Activated CD4-positive, alpha-beta T cell treated with anti-CD3 and anti-CD28 coated beads for 36 hours (primary cell): ENCODE results near the gene STT3B. TPM values are rescaled to one million over a fixed set of nuclear protein-coding genes. Genes with fewer than 3 reads are reported as not detected.

Experiments used
- ATAC-seq: fragments of 200-7000 bp; cut with Tn5 transposase; one replicate; pipeline ENCODE4 v1.10.0; 2021; ENCODE audit warnings: mild to moderate bottlenecking, moderate library complexity
- CTCF ChIA-PET: fragments of 350-600 bp; sonication (Branson Sonifier 250); formaldehyde crosslinking; loops from one replicate; lab custom pipeline; 2021; ENCODE audit warnings: antibody characterized with exemption; lab: Charles Lee
- POLR2A ChIA-PET: fragments of 350-600 bp; sonication (Branson Sonifier 250); formaldehyde crosslinking; loops from one replicate; lab custom pipeline; 2021; ENCODE audit warnings: antibody characterized with exemption, inconsistent platforms; lab: Charles Lee
- DNase-seq: peaks from one replicate; pipeline ENCODE4 v3.0.0-alpha.2; 2020
- H3K27ac Mint-ChIP-seq: one replicate; pipeline ENCODE4 v1.8.0; 2021; ENCODE audit warnings: mixed read lengths
- H3K27me3 Mint-ChIP-seq: one replicate; pipeline ENCODE4 v1.8.0; 2021; ENCODE audit warnings: mixed read lengths
- H3K36me3 Mint-ChIP-seq: one replicate; pipeline ENCODE4 v1.8.0; 2021; ENCODE audit warnings: low read depth, mixed read lengths
- H3K4me1 Mint-ChIP-seq: one replicate; pipeline ENCODE4 v1.8.0; 2021; ENCODE audit warnings: mixed read lengths
- H3K4me3 Mint-ChIP-seq: one replicate; pipeline ENCODE4 v1.8.0; 2021; ENCODE audit warnings: mild to moderate bottlenecking, moderate library complexity, mixed read lengths
- H3K9me3 Mint-ChIP-seq: one replicate; pipeline ENCODE4 v1.8.0; 2021; ENCODE audit warnings: low read depth, mixed read lengths
- intact Hi-C, 2 experiments: fragments of 100-400 bp; cut with DNase I in 1 of 2; cut with micrococcal nuclease in 1 of 2; formaldehyde crosslinking; loops; one replicate each; pipeline versions ENCODE4 v1.14.2 to v1.15.1; 2022 to 2024; cut with DNase I, micrococcal nuclease
- total RNA-seq, 2 experiments: library from RNA; stranded (reverse); gene quantifications; one replicate each; pipeline ENCODE4 v1.2.3, GENCODE V29; 2021

The STT3B gene
- total RNA-seq, 2 experiments from 2014 or later: 104 to 148 TPM

DNA sequence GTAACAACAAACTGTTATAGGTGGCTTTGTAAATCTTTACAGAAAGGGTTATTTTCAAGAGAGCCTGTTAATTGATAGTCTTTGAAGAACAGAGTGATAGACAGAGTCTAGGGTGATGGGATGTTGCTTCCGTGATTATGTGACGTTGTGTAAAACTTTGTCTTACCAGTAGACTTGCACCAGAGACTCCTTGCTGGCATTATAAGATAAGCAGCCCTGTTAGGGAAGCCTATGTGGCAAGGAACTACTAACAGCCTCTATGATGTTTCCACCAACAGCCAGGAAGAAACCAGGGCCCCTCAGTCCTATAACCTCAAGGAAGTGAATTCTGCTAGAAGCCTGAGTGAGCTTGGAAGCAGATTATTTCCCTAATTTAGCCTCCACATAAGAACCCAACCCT lies 18.9 kb downstream of the STT3B start:
- no peak overlapping the region for H3K27ac Mint-ChIP-seq
- ATAC-seq (no peak), DNase-seq (no peak)
- ChIA-PET CTCF (interaction anchor here (0.6 to 2.7 kb wide), 4 partner anchors 18 to 900 kb away, joined by 3 to 11 read pairs (median 5); no protein-coding TSS in a partner anchor), POLR2A (no interaction called here)
- intact Hi-C loops: loop anchor here in 1 of 2 experiments (5.0 kb wide), 1 partner anchor 146 kb away; no protein-coding TSS in a partner anchor
- peaks cover 11% of the 10 kb centered on the region for H3K36me3 Mint-ChIP-seq
- no peaks in the 10 kb centered on the region for H3K27me3 Mint-ChIP-seq
- peaks cover 6% of the 10 kb centered on the region for H3K9me3 Mint-ChIP-seq
- H3K4me3 Mint-ChIP-seq: no peak overlapping the region
- H3K4me1 Mint-ChIP-seq: peaks cover 80% of the 10 kb centered on the region

DNA sequence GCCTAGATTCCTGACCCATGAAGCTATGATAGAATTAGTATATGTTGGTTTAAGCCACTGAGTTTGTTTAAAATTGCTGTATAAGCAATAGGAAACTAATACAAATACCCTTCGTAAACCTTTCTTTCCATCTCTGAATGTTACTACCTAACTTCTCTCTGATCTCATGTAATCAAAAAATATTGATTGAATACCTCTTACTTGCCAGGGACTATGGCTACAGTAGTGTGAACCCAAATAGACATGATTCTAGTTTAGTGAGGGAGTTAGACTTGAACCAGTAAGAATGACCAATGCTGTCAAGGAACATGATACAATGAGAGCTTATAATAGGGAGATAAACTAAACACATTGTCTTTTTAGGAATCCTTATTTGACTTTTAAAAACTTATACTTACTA lies 19.4 kb downstream of the STT3B start:
- CTCF ChIA-PET: interaction anchor here (0.6 to 2.7 kb wide), 3 partner anchors 30 to 900 kb away, joined by 3 to 7 read pairs (median 3); no protein-coding TSS in a partner anchor

DNA sequence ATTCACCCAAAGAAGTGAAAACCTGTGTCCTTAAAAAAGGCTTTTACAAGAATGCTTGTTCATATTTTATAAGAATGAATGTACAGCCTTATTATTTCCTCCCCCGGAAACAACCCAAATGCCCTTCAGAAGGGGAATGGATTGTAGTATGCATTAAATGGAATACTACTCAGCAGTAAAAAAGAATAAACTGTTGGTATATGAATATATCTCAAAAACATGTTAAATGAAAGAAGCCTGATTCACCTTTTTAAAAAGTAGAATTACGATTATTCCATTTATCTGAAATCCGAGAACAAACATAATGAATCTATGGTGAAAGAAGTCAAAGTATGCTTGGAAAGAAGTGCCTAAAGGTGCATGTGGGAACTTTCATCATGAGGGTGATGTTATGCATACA lies 20.5 kb downstream of the STT3B start:
- intact Hi-C loops: loop anchor here in 1 of 2 experiments (5.0 kb wide), 1 partner anchor 144 kb away; no protein-coding TSS in a partner anchor
- no peaks in the 10 kb centered on the region for H3K27me3 Mint-ChIP-seq
- ChIA-PET POLR2A (no interaction called here), CTCF (interaction anchor here (1.2 to 1.3 kb wide), 2 partner anchors 18 to 312 kb away, joined by 3 read pairs; no protein-coding TSS in a partner anchor)
- H3K9me3 Mint-ChIP-seq: peaks cover 8% of the 10 kb centered on the region
- peaks cover 18% of the 10 kb centered on the region for H3K36me3 Mint-ChIP-seq
- DNase-seq: no peak
- no peak for ATAC-seq
- no peak overlapping the region for H3K4me3 Mint-ChIP-seq
- H3K4me1 Mint-ChIP-seq: peaks cover 76% of the 10 kb centered on the region
- no peak overlapping the region for H3K27ac Mint-ChIP-seq

More for the DNA sequence above, 19.4 kb downstream of the STT3B start:
- POLR2A ChIA-PET: no interaction called here
- Mint-ChIP-seq H3K36me3 (peaks cover 14% of the 10 kb centered on the region), H3K4me1 (peaks cover 80% of the 10 kb centered on the region), H3K27ac (no peak overlapping the region), H3K27me3 (no peaks in the 10 kb centered on the region), H3K9me3 (peaks cover 8% of the 10 kb centered on the region), H3K4me3 (no peak overlapping the region)
- DNase-seq: no peak
- intact Hi-C loops: loop anchor here in 1 of 2 experiments (5.0 kb wide), 1 partner anchor 145 kb away; no protein-coding TSS in a partner anchor
- no peak for ATAC-seq

DNA sequence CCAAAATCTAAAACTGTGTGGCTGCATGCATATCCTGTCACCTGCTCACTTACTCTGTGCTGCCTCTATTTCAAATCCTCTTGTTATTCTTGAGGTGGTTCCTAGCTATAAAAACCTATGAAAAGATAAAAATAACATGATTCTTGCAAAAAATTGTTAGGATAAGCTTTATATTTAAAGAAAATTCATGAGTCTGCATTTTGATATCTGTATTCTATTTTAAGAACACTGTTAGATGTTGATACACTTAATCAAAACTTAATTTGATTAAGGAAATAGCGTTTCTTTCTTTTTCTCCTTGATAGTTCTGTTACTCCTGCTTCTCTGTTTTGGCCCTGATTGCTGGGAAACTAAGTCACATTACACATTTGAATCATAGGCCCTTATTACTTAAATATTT lies 22.5 kb downstream of the STT3B start:
- peaks cover 83% of the 10 kb centered on the region for H3K4me1 Mint-ChIP-seq
- DNase-seq (no peak), ATAC-seq (no peak)
- ChIA-PET CTCF (no interaction called here), POLR2A (no interaction called here)
- peak overlapping the region; percentile 7 for H3K27ac Mint-ChIP-seq
- peaks cover 24% of the 10 kb centered on the region for H3K36me3 Mint-ChIP-seq
- intact Hi-C loops: loop anchor here in 1 of 2 experiments (5.0 kb wide), 1 partner anchor 37 kb away; no protein-coding TSS in a partner anchor
- no peaks in the 10 kb centered on the region for H3K27me3 Mint-ChIP-seq
- peaks cover 20% of the 10 kb centered on the region for H3K9me3 Mint-ChIP-seq
- no peak overlapping the region for H3K4me3 Mint-ChIP-seq

DNA sequence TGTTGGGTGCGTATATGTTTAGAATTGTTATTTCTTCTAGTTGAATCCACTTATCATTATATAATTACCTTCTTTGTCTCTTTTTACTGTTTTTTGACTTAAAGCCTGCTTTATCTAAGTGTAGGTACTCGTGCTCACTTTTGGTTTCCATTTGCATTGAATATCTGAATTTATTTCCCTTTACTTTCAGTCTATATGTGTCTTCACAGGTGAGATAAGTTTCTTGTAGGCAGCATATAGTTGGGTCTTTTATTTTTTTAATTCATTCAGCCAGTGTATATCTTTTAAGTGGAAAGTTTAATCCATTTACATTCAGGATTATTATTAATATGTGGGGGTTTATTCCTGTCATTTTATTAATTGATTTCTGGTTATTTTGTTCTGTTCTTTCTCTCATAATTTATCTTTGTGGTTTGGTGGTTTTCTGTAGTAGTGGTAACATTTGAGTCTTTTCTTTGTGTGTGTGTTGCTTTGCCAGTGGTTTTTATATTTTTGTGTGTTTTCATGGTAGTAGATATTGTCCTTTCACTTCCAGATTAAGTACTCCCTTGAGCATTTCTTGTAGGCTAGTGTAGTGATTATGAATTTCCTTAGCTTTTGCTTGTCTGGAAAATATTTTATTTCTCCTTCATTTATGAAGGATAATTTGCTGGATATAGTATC lies 27.3 kb downstream of the STT3B start:
- CTCF ChIA-PET: no interaction called here
- POLR2A ChIA-PET: no interaction called here
- intact Hi-C loops: loop anchor here in 1 of 2 experiments (1.0 to 5.0 kb wide), 2 partner anchors 10 to 32 kb away; no protein-coding TSS in a partner anchor

DNA sequence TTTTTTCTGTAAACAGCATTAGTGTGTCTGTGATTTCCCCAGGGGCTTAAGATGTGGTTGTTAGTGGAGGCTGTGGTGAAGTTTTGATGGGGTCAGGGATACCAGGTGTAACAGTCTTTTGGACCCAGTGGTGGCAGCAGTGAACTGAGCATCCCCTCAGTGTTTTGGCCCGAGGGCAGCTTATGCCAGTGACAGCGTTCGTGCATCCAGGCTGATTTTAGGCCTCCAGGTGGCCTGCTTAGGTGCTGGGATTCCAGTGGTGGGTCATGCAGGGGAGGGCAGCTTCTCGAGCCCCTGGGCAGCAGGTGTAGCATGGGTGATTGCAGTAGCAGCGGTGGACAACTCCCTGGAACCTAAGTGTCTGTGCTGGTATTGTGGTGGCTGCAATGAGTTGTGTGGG lies 29.2 kb downstream of the STT3B start:
- intact Hi-C loops: no loop called here
- POLR2A ChIA-PET: interaction anchor here (0.6 kb wide), 1 partner anchor 290 kb away, joined by 3 read pairs; no protein-coding TSS in a partner anchor
- peak overlapping the region; percentile 61 for H3K27ac Mint-ChIP-seq
- peaks cover 18% of the 10 kb centered on the region for H3K9me3 Mint-ChIP-seq
- H3K36me3 Mint-ChIP-seq: peaks cover 27% of the 10 kb centered on the region
- H3K4me1 Mint-ChIP-seq: peaks cover 86% of the 10 kb centered on the region
- no peak for DNase-seq
- no peak overlapping the region for H3K4me3 Mint-ChIP-seq
- ATAC-seq: no peak
- CTCF ChIA-PET: interaction anchor here (2.4 kb wide), 1 partner anchor 11 kb away, joined by 11 read pairs; no protein-coding TSS in a partner anchor
- H3K27me3 Mint-ChIP-seq: no peaks in the 10 kb centered on the region

More for the DNA sequence above, 27.3 kb downstream of the STT3B start:
- H3K36me3 Mint-ChIP-seq: peaks cover 28% of the 10 kb centered on the region
- H3K9me3 Mint-ChIP-seq: peaks cover 24% of the 10 kb centered on the region
- peaks cover 85% of the 10 kb centered on the region for H3K4me1 Mint-ChIP-seq
- ATAC-seq (peak; percentile 69), DNase-seq (no peak)
- peak overlapping the region; percentile 20 for H3K4me3 Mint-ChIP-seq
- no peaks in the 10 kb centered on the region for H3K27me3 Mint-ChIP-seq
- H3K27ac Mint-ChIP-seq: peak overlapping the region; percentile 66

DNA sequence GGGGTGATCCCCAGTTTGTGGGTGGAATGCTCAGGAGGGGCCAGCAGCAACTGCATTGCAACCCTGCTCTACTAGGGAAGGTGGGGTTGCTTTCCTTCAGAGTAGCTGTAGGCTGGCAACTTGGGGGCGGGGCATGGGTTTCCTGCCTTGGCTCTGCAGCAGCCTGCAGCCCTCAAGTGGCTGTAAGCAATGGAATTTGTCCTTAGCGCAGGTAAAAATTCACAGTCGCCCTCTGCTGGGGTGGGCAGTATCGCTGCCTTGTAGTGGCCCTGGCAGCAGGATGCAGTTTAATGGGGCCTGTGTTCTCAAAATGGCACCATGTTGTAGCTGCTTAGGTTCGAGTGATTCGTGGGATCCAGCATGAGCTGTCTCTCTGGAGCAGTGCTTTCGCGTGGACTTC lies 29.8 kb downstream of the STT3B start:
- intact Hi-C loops: no loop called here
- peak; percentile 8 for ATAC-seq
- H3K4me3 Mint-ChIP-seq: no peak overlapping the region
- H3K4me1 Mint-ChIP-seq: peaks cover 86% of the 10 kb centered on the region
- H3K27ac Mint-ChIP-seq: peak overlapping the region; percentile 61
- H3K27me3 Mint-ChIP-seq: no peaks in the 10 kb centered on the region
- peaks cover 18% of the 10 kb centered on the region for H3K9me3 Mint-ChIP-seq
- ChIA-PET POLR2A (interaction anchor here (0.6 kb wide), 1 partner anchor 291 kb away, joined by 3 read pairs; no protein-coding TSS in a partner anchor), CTCF (interaction anchor here (0.6 to 2.4 kb wide), 4 partner anchors 8 to 23 kb away, joined by 3 to 11 read pairs (median 4); no protein-coding TSS in a partner anchor)
- peak; percentile 59 for DNase-seq
- H3K36me3 Mint-ChIP-seq: peaks cover 27% of the 10 kb centered on the region

DNA sequence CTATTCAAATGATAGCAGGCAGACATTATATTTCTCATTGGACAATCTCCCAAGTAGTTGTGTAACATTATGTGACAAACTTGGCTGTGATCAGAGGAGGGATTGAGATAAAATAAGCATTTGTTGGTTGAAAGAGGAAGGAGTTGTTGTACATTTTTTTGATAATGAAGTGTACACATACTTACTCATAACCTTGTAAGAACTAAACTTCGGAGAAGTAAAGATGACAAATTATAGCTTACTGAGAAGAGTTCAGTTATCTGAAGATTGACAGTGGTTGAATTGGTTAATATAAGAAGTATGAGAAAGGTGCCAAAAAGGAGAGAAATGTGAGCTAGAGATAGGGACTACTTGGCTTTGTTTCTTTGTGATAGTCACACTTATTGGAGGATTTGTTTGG lies 32.6 kb downstream of the STT3B start:
- peaks cover 5% of the 10 kb centered on the region for H3K9me3 Mint-ChIP-seq
- POLR2A ChIA-PET: no interaction called here
- intact Hi-C loops: no loop called here
- CTCF ChIA-PET: interaction anchor here (0.6 to 0.9 kb wide), 2 partner anchors 14 to 19 kb away, joined by 3 read pairs; no protein-coding TSS in a partner anchor
- no peak for DNase-seq
- H3K4me1 Mint-ChIP-seq: peaks cover 85% of the 10 kb centered on the region
- H3K27ac Mint-ChIP-seq: peak overlapping the region; percentile 56
- ATAC-seq: peak; percentile 80
- no peaks in the 10 kb centered on the region for H3K27me3 Mint-ChIP-seq
- H3K36me3 Mint-ChIP-seq: peaks cover 19% of the 10 kb centered on the region
- no peak overlapping the region for H3K4me3 Mint-ChIP-seq

DNA sequence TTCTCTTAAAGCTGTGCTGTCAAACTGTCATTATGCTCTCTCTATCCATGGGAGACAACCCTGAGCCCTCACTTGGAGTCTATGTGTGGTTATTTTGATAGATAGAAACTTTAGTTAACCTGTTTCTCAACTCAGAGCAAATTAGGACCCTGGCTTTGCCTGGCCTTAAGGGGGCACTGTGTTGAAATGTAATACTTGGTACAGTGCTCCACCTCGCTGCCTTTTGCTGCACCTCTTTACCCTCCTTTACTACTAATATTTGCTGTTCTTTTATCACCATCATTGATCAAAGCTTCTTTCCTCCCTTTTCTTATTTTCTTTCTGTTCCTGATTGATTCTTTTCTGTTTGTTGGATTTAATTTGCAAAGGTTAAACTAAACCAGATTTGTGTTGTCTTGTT lies 34.3 kb downstream of the STT3B start:
- ChIA-PET CTCF (interaction anchor here (0.8 to 0.9 kb wide), 3 partner anchors 17 to 36 kb away, joined by 3 read pairs; no protein-coding TSS in a partner anchor), POLR2A (no interaction called here)
- no peak overlapping the region for H3K4me3 Mint-ChIP-seq
- intact Hi-C loops: no loop called here
- DNase-seq (peak; percentile 51), ATAC-seq (peak; percentile 42)
- H3K9me3 Mint-ChIP-seq: no peaks in the 10 kb centered on the region
- peaks cover 86% of the 10 kb centered on the region for H3K4me1 Mint-ChIP-seq
- H3K27ac Mint-ChIP-seq: no peak overlapping the region
- peaks cover 12% of the 10 kb centered on the region for H3K36me3 Mint-ChIP-seq
- no peaks in the 10 kb centered on the region for H3K27me3 Mint-ChIP-seq

DNA sequence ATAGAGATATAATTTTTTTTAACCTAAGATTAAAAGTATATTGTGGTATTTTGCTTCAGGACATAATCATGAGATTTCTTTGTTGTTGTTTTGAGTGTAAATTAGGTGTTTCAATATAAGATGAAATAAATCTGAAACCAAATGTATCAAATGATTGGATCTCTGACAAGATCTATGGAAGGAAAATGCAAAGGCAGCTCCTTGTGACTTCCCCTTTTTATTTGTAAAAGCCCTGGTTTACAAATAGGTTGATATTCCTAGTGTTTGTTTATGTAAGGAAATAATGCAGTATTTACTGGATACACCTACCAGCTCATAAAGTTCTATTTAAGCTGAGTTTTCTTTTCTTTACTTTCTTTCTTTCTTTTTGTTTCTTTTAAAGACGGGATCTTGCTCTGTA lies 35.9 kb downstream of the STT3B start:
- Mint-ChIP-seq H3K4me1 (peaks cover 70% of the 10 kb centered on the region), H3K4me3 (no peak overlapping the region), H3K9me3 (no peaks in the 10 kb centered on the region), H3K36me3 (peaks cover 10% of the 10 kb centered on the region), H3K27ac (no peak overlapping the region), H3K27me3 (no peaks in the 10 kb centered on the region)
- POLR2A ChIA-PET: interaction anchor here (0.7 kb wide), 1 partner anchor 618 kb away, joined by 4 read pairs; no protein-coding TSS in a partner anchor
- intact Hi-C loops: no loop called here
- CTCF ChIA-PET: interaction anchor here (1.1 kb wide), 1 partner anchor 18 kb away, joined by 3 read pairs; no protein-coding TSS in a partner anchor
- no peak for DNase-seq
- no peak for ATAC-seq

DNA sequence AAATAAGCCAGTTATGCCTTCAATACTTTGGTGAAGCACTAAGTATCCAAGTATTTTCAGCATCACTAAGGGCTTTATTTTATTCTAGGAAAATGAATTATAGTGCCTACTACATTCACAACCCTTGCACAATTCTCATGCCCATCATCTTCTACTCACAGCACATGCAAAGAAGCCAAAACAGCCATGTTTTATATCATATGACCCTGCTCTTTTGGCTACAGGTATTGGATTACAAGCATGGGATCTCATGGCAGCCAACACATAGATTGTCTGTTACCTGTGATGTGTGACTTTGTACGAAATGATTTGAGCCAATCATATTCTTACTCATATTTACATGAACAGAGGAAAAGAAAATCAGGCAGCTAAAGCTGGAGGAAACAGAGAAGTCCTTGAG lies 38.6 kb downstream of the STT3B start:
- Mint-ChIP-seq H3K4me1 (peaks cover 49% of the 10 kb centered on the region), H3K36me3 (peaks cover 8% of the 10 kb centered on the region), H3K27ac (no peak overlapping the region), H3K4me3 (no peak overlapping the region), H3K9me3 (no peaks in the 10 kb centered on the region), H3K27me3 (no peaks in the 10 kb centered on the region)
- ATAC-seq: peak; percentile 26
- intact Hi-C loops: loop anchor here in 1 of 2 experiments (5.0 kb wide), 1 partner anchor 56 kb away; no protein-coding TSS in a partner anchor
- ChIA-PET POLR2A (no interaction called here), CTCF (no interaction called here)
- DNase-seq: no peak
